GM10266 (cell line): ENCODE measurements around the gene TOMM7.
"Not testable (repeated sequence)": the region's sequence is repeated elsewhere in the genome, so short reads cannot be mapped to it uniquely, and the experiment has no call there.

Experiments
- DNase-seq: peaks from one replicate; pipeline ENCODE4 v3.0.0; 2012; ENCODE audit errors: extremely low spot score
- TF ChIP-seq, protein P1 (sequence below): IDR thresholded peaks from 2 replicates; pipeline ENCODE4 v1.5.1; 2012; ENCODE audit warnings: mild to moderate bottlenecking, low read depth; ENCODE audit not compliant: control insufficient read depth, insufficient read depth; ENCODE audit errors: missing control alignments

Gene TOMM7

DNA sequence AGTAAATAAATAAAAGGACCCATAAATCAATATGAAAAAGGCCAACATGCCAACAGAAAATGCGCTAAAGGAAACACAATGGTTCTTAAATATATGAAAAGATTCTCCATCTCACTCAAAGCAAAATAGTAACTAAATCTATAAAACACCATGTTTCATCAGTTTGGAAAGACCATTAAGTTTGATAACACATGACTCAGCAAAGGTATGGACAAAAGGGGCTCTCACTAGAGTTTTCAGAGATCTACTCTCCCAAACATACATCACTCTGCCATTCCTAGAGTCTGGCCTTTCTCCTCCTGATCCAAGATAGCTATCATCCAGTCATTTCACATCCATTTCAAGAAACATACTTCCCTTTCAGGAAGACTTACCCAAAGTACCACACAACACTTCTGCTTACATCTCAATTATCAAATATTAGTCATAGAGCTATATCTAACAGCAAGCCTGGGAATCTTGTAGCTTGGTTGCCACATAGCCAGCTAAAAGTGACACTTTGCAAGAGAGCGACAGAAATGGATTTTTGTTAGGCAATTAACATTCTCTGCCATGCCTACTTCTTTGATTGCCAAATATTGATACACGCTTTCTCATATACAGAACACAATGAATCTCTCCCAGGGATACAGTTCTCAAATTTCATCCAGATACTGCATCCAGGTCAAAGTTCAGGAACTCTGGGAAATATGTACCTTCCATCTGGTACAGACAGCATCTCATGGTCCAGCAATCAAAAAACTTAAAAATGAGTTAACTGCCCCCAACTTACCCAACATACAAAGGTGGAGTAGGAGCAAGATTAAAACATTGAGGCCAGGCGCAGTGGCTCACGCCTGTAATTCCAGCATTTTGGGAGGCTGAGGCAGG, 28.8 kb downstream of the TOMM7 start:
- TF ChIP-seq, protein P1, sequence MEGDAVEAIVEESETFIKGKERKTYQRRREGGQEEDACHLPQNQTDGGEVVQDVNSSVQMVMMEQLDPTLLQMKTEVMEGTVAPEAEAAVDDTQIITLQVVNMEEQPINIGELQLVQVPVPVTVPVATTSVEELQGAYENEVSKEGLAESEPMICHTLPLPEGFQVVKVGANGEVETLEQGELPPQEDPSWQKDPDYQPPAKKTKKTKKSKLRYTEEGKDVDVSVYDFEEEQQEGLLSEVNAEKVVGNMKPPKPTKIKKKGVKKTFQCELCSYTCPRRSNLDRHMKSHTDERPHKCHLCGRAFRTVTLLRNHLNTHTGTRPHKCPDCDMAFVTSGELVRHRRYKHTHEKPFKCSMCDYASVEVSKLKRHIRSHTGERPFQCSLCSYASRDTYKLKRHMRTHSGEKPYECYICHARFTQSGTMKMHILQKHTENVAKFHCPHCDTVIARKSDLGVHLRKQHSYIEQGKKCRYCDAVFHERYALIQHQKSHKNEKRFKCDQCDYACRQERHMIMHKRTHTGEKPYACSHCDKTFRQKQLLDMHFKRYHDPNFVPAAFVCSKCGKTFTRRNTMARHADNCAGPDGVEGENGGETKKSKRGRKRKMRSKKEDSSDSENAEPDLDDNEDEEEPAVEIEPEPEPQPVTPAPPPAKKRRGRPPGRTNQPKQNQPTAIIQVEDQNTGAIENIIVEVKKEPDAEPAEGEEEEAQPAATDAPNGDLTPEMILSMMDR: no peak
- no peak for DNase-seq

- TF ChIP-seq, protein P1: no peak
Measured at GRCh38 chr7:22791204-22792158, 31.2 kb downstream of the TOMM7 start.

GRCh38 chr7:22790640-22791039, 32.0 kb downstream of the TOMM7 start:
- DNase-seq: not testable (repeated sequence)

More at GRCh38 chr7:22791204-22792158, 31.2 kb downstream of the TOMM7 start:
- DNase-seq: no peak

GRCh38 chr7:22787951-22788350, 34.7 kb downstream of the TOMM7 start:
- DNase-seq: no peak
- TF ChIP-seq, protein P1: no peak

GRCh38 chr7:22786290-22786932, 36.2 kb downstream of the TOMM7 start:
- TF ChIP-seq, protein P1: no peak
- no peak for DNase-seq

GRCh38 chr7:22784346-22784745, 38.3 kb downstream of the TOMM7 start:
- TF ChIP-seq, protein P1: no peak
- DNase-seq: no peak

- TF ChIP-seq, protein P1: no peak
Measured at GRCh38 chr7:22783421-22783820, 39.2 kb downstream of the TOMM7 start.

More at GRCh38 chr7:22783421-22783820, 39.2 kb downstream of the TOMM7 start:
- DNase-seq: no peak
